Measurements from ENCODE around the gene PON2. TPM values are rescaled to one million over a fixed set of nuclear protein-coding genes. Genes with fewer than 3 reads are reported as not detected.
A peak's percentile ranks its signal among the peaks of the same experiment; 100 is the strongest.

PON2 gene
- total and polyA plus RNA-seq, 2 of the 13 experiments (the other 11 are each of a cell fraction or from before 2014, with no cell fraction given) = 202 to 217 TPM

DNA sequence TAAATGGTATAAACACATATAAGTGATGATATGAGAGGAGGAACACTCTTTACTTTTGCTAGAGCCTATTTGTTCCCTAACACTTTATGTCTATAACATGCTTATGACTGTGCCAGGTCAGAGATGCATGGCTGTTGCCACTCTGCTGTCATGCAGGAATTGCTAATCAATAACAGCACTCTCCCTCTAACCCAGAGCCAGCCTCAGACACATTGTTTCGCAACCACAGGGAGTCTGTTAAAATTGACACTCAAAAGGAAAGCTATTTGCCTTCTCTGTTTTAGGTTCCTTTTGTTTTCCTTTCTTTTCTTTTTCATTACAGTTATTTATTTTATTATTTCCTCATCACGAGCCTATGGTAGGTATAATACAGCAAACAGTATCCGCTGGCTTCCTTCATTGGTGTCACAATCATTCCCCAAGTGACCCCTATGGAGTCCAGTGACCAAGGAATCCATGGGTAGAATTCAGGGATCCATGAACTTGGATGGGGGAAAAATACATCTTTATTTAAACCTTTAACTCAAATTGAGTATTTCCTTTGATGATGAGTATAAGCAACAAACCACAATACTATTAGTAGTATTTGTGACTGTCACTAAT lies 6.8 kb downstream of the PON2 start (continued):
- TF ChIP-seq, protein P1, sequence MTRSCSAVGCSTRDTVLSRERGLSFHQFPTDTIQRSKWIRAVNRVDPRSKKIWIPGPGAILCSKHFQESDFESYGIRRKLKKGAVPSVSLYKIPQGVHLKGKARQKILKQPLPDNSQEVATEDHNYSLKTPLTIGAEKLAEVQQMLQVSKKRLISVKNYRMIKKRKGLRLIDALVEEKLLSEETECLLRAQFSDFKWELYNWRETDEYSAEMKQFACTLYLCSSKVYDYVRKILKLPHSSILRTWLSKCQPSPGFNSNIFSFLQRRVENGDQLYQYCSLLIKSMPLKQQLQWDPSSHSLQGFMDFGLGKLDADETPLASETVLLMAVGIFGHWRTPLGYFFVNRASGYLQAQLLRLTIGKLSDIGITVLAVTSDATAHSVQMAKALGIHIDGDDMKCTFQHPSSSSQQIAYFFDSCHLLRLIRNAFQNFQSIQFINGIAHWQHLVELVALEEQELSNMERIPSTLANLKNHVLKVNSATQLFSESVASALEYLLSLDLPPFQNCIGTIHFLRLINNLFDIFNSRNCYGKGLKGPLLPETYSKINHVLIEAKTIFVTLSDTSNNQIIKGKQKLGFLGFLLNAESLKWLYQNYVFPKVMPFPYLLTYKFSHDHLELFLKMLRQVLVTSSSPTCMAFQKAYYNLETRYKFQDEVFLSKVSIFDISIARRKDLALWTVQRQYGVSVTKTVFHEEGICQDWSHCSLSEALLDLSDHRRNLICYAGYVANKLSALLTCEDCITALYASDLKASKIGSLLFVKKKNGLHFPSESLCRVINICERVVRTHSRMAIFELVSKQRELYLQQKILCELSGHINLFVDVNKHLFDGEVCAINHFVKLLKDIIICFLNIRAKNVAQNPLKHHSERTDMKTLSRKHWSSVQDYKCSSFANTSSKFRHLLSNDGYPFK (CRISPR knock-in tag; IDR thresholded peaks at IDR 0.05; ENCODE audit: borderline replicate concordance) = no peak
- no peak for TF ChIP-seq SOX6 (IDR thresholded peaks at IDR 0.05)
- peak; percentile 81 for TF ChIP-seq SOX6 (CRISPR knock-in tag; IDR thresholded peaks at IDR 0.05)
- TF ChIP-seq, protein P2, sequence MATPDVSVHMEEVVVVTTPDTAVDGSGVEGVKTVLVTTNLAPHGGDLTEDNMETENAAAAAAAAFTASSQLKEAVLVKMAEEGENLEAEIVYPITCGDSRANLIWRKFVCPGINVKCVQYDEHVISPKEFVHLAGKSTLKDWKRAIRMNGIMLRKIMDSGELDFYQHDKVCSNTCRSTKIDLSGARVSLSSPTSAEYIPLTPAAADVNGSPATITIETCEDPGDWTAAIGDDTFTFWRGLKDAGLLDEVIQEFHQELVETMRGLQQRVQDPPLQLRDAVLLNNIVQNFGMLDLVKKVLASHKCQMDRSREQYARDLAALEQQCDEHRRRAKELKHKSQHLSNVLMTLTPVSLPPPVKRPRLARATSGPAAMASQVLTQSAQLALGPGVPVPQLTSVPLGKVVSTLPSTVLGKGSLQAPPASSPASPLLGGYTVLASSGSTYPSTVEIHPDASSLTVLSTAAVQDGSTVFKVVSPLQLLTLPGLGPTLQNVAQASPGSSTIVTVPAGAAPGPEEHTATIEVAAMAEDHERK (CRISPR knock-in tag; IDR thresholded peaks at IDR 0.05; ENCODE audit: low read depth) = no peak
- TF ChIP-seq RARA (CRISPR knock-in tag; IDR thresholded peaks at IDR 0.05) = peak; percentile 42; the same call in 1 of the 2 replicates
- TF ChIP-seq HMG20A (CRISPR knock-in tag; IDR thresholded peaks at IDR 0.05; ENCODE audit: borderline replicate concordance) = peak; percentile 42; the same call in 1 of the 2 replicates
- TF ChIP-seq MEIS2 (CRISPR knock-in tag; IDR thresholded peaks at IDR 0.05) = peak; percentile 27; the same call in 1 of the 2 replicates
- peak; percentile 77 for TF ChIP-seq SALL1 (CRISPR knock-in tag; IDR thresholded peaks at IDR 0.05)
- no peak for TF ChIP-seq THAP7 (CRISPR knock-in tag; IDR thresholded peaks at IDR 0.05)
- peak; percentile 94 for TF ChIP-seq CEBPB (IDR thresholded peaks at IDR 0.05; ENCODE audit: borderline replicate concordance, low read depth, low read length)
- 0 out of 2 replicates have a peak, but pooled peaks have one; percentile 18 for TF ChIP-seq ELF3 (CRISPR knock-in tag; IDR thresholded peaks at IDR 0.05)
- TF ChIP-seq GATAD2A (CRISPR knock-in tag; IDR thresholded peaks at IDR 0.05) = peak; percentile 91
- TF ChIP-seq HNF4A (CRISPR knock-in tag; IDR thresholded peaks at IDR 0.05) = peak; percentile 25; the same call in 1 of the 2 replicates

Measured in HepG2 (cell line).